ENCODE results near the gene RASSF4. TPM values are rescaled to one million over a fixed set of nuclear protein-coding genes. Genes with fewer than 3 reads are reported as not detected.

The RASSF4 gene
- total RNA-seq, 1 experiment from 2014 or later = 11.5 TPM

DNA sequence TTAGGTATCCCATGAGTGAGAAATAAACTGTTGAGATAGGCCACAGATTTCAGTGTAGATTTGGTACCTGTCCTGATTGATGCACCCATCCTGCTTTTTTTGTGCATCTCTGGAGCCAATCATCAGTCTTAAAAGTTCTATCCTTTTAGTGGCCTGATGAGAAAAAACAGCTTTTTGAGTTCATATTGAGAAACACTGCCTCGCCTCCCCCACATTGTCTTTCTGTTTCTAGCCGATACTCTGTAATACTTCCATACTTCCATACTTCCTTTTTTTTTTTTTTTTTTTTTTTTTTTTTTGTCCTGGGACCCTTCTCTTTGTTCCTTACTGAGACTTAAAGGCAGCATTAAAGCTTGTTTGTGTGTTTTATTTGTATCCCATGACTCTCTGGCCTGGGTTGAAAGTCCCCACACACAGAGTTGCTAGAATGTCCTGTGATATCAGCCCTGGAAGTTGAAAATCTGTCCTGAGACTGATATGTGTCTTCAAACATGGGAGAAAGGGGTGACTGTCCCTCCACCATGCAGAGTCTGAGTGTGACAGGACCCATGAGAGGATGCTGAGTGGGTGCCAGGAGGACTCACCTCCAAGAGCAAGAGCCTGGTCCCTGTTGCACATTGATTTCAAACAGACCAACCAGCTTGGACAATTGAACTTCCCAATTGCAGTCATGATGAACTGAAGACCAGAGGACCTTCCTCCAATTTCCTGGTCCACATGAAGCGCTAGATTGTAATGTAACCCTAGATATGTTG, 46.9 kb downstream of the RASSF4 start:
- Histone ChIP-seq H2BK20ac (ENCODE audit: low read depth, low read length, poor library complexity, severe bottlenecking) (no peak overlapping the region), H2BK5ac (ENCODE audit: insufficient read length, low read length) (no peak overlapping the region), H3K23me2 (ENCODE audit: insufficient read length, low read depth, low read length, poor library complexity, severe bottlenecking) (peaks cover 2% of the 10 kb centered on the region), H4K5ac (ENCODE audit: insufficient read length, low read depth, low read length) (no peak overlapping the region), H3K9me3 (ENCODE audit: control insufficient read depth, low read depth, low read length) (no peaks in the 10 kb centered on the region), H2AFZ (ENCODE audit: low read length) (no peak overlapping the region), H4K91ac (ENCODE audit: insufficient read length, low read depth, low read length) (no peak overlapping the region), H3K4me1 (ENCODE audit: insufficient read depth, low read length) (no peaks in the 10 kb centered on the region), H3T11ph (ENCODE audit: low read length) (no peak overlapping the region), H3K14ac (ENCODE audit: insufficient read depth, low read length) (no peak overlapping the region), H2AK5ac (ENCODE audit: insufficient read length, low read length) (no peak overlapping the region), H3K4ac (ENCODE audit: low read depth, low read length) (no peak overlapping the region), H3K23ac (ENCODE audit: insufficient read length, low read depth, low read length) (no peak overlapping the region), H3K9ac (ENCODE audit: extremely low read depth, insufficient read length, low read length) (no peak overlapping the region), H3K27ac (ENCODE audit: insufficient read length, low read depth, low read length) (no peak overlapping the region), H4K8ac (replicated peaks; ENCODE audit: insufficient read length, low read depth, low read length) (no peak overlapping the region), H3K4me2 (ENCODE audit: insufficient read depth, insufficient read length, low read length) (no peak overlapping the region), H3K18ac (ENCODE audit: insufficient read length, low read depth, low read length) (no peak overlapping the region), H3K27me3 (ENCODE audit: insufficient read depth, low read length) (no peaks in the 10 kb centered on the region), H2BK15ac (ENCODE audit: low read depth, low read length) (no peak overlapping the region), H2BK12ac (ENCODE audit: insufficient read length, low read depth, low read length) (no peak overlapping the region), H4K20me1 (ENCODE audit: control insufficient read depth, insufficient read depth, insufficient read length) (no peaks in the 10 kb centered on the region), H3K79me1 (ENCODE audit: insufficient read depth, low read depth, low read length, poor library complexity, severe bottlenecking) (peaks cover 2% of the 10 kb centered on the region), H3K56ac (ENCODE audit: insufficient read length, low read depth, low read length) (no peak overlapping the region), H3K79me2 (ENCODE audit: insufficient read depth, low read length) (no peaks in the 10 kb centered on the region; the same call in 1 of the 2 replicates), H2BK120ac (ENCODE audit: low read depth, low read length, poor library complexity, severe bottlenecking) (no peak overlapping the region)
- H3K27me3 Mint-ChIP-seq (ENCODE audit: low read depth) = no peaks in the 10 kb centered on the region
- no peak overlapping the region for H3K4me3 Mint-ChIP-seq
- H3K27ac Mint-ChIP-seq = no peak overlapping the region
- H3K9me3 Mint-ChIP-seq = peaks cover 12 to 17% of the 10 kb centered on the region in 2 experiments; a peak in 4 of 5 replicates
- no CpG with 5 or more reads among the region's 3 CpGs for WGBS (ENCODE audit: extremely low coverage, insufficient read length, low lambda C conversion rate)
- TF ChIP-seq CTCF (conservative IDR thresholded peaks at IDR 0.05) = no peak
- no peak for DNase-seq
- peaks cover 6 to 9% of the 10 kb centered on the region in 2 experiments; a peak in 3 of 4 replicates for H3K4me1 Mint-ChIP-seq
- peaks cover 28 to 35% (median 29%) of the 10 kb centered on the region in 3 experiments for H3K36me3 Mint-ChIP-seq (ENCODE audit: insufficient read depth in 1 of 3, low read depth in 3 of 3)
